IMR-90 (cell line): ENCODE results near the gene GPHA2. TPM values are rescaled to one million over a fixed set of nuclear protein-coding genes. Genes with fewer than 3 reads are reported as not detected.

Experiments used
- ATAC-seq: fragments of 200-7000 bp; cut with Tn5 transposase; 2 replicates; pipeline ENCODE4 v1.9.1; 2020; ENCODE audit warnings: low read depth, mild to moderate bottlenecking, moderate library complexity
- BruUV-seq: library from RNA; stranded (reverse); fragments of 400-500 nt; replicated peaks from 2 replicates; lab custom pipeline; 2021; lab: Mats Ljungman, UMichigan
- CTCF ChIA-PET: fragments of 300-600 bp; formaldehyde crosslinking; extraction: SDS; loops from one replicate; lab custom pipeline; 2021; ENCODE audit warnings: antibody characterized with exemption; lab: Yijun Ruan, JAX
- POLR2A ChIA-PET: fragments of 300-600 bp; sonication (Branson Sonifier 250); formaldehyde crosslinking; loops from one replicate; lab custom pipeline; 2022; ENCODE audit warnings: antibody characterized with exemption; ENCODE audit not compliant: unreplicated experiment; lab: Charles Lee
- DNase-seq: peaks from one replicate; pipeline ENCODE4 v3.0.0; 2013
- H2AFZ ChIP-seq: replicated peaks from 2 replicates; pipeline ENCODE3; 2013; ENCODE audit warnings: low read length, mild to moderate bottlenecking; ENCODE audit not compliant: poor library complexity
- H2AK5ac ChIP-seq: 2 replicates; pipeline ENCODE4 v1.6.1; 2013; ENCODE audit warnings: low read depth, low read length, inconsistent platforms
- H2AK9ac ChIP-seq: replicated peaks from 2 replicates; pipeline ENCODE3; 2013; ENCODE audit warnings: mild to moderate bottlenecking, low read depth, low read length, moderate library complexity; ENCODE audit not compliant: poor library complexity
- H2BK120ac ChIP-seq: 2 replicates; pipeline ENCODE4 v1.6.1; 2013; ENCODE audit warnings: low read depth, low read length, inconsistent platforms
- H2BK15ac ChIP-seq: 3 replicates; pipeline ENCODE4 v1.6.1; 2013; ENCODE audit warnings: low read depth, low read length, inconsistent platforms
- H2BK20ac ChIP-seq: 2 replicates; pipeline ENCODE4 v1.6.1; 2013; ENCODE audit warnings: low read depth, mild to moderate bottlenecking, inconsistent platforms, low read length, moderate library complexity
- H2BK5ac ChIP-seq: 2 replicates; pipeline ENCODE4 v1.6.1; 2013; ENCODE audit warnings: mild to moderate bottlenecking, low read depth, low read length, inconsistent platforms; ENCODE audit not compliant: poor library complexity, severe bottlenecking
- H3K14ac ChIP-seq: replicated peaks from 2 replicates; pipeline ENCODE4 v1.6.1; 2013; ENCODE audit warnings: low read depth, low read length, inconsistent platforms
- H3K18ac ChIP-seq: 2 replicates; pipeline ENCODE4 v1.6.1; 2013; ENCODE audit warnings: low read depth, low read length, control low read depth
- H3K23ac ChIP-seq: 2 replicates; pipeline ENCODE4 v1.6.1; 2013; ENCODE audit warnings: low read depth, low read length, inconsistent platforms
- H3K27ac ChIP-seq: 2 replicates; pipeline ENCODE4 v1.5.1; 2013; ENCODE audit warnings: mild to moderate bottlenecking, control low read depth, low read length; ENCODE audit not compliant: insufficient read depth
- H3K27me3 ChIP-seq: 2 replicates; pipeline ENCODE4 v1.6.1; 2013; ENCODE audit warnings: low read length; ENCODE audit not compliant: control insufficient read depth, insufficient read depth
- H3K36me3 ChIP-seq: 2 replicates; pipeline ENCODE4 v1.6.1; 2013; ENCODE audit warnings: low read length, mixed read lengths; ENCODE audit not compliant: control insufficient read depth, insufficient read depth
- H3K4ac ChIP-seq: 2 replicates; pipeline ENCODE4 v1.6.1; 2013; ENCODE audit warnings: low read depth, low read length, inconsistent platforms
- H3K4me1 ChIP-seq: 2 replicates; pipeline ENCODE4 v1.6.1; 2013; ENCODE audit warnings: low read length, mixed read lengths; ENCODE audit not compliant: control insufficient read depth, insufficient read depth
- H3K4me2 ChIP-seq: 2 replicates; pipeline ENCODE4 v1.6.1; 2013; ENCODE audit warnings: low read depth, mild to moderate bottlenecking, control low read depth, low read length, moderate library complexity
- H3K4me3 ChIP-seq: 2 replicates; pipeline ENCODE4 v1.5.1; 2013; ENCODE audit warnings: low read depth, mild to moderate bottlenecking, control low read depth, low read length, moderate library complexity; ENCODE audit not compliant: insufficient read depth
- H3K56ac ChIP-seq: 2 replicates; pipeline ENCODE4 v1.6.1; 2013; ENCODE audit warnings: low read length, inconsistent platforms; ENCODE audit not compliant: insufficient read depth; ENCODE audit errors: extremely low read depth
- H3K79me1 ChIP-seq, 2 experiments: 2 replicates each; pipeline ENCODE4 v1.6.1; 2013; ENCODE audit warnings: low read length in 2 of 2, inconsistent platforms in 1 of 2, low read depth in 1 of 2
- H3K9ac ChIP-seq: 2 replicates; pipeline ENCODE4 v1.6.1; 2013; ENCODE audit warnings: low read depth, low read length, control low read depth
- H3K9me1 ChIP-seq: 2 replicates; pipeline ENCODE4 v1.6.1; 2013; ENCODE audit warnings: low read length, inconsistent platforms; ENCODE audit not compliant: insufficient read depth
- H3K9me3 ChIP-seq: 2 replicates; pipeline ENCODE4 v1.6.1; 2013; ENCODE audit warnings: low read length; ENCODE audit not compliant: control insufficient read depth, insufficient read depth
- H4K20me1 ChIP-seq: 2 replicates; pipeline ENCODE4 v1.6.1; 2013; ENCODE audit warnings: low read length, inconsistent platforms; ENCODE audit not compliant: insufficient read depth
- H4K5ac ChIP-seq: 2 replicates; pipeline ENCODE4 v1.6.1; 2013; ENCODE audit warnings: mild to moderate bottlenecking, low read depth, low read length, control low read depth
- H4K8ac ChIP-seq, 2 experiments: 2 replicates each; pipeline ENCODE4 v1.6.1; 2013; ENCODE audit warnings: low read depth in 2 of 2, low read length in 2 of 2, control low read depth in 1 of 2, inconsistent platforms in 1 of 2
- H4K91ac ChIP-seq: 2 replicates; pipeline ENCODE4 v1.6.1; 2013; ENCODE audit warnings: low read depth, low read length, inconsistent platforms; ENCODE audit not compliant: insufficient read depth
- CEBPB ChIP-seq: IDR thresholded peaks from 2 replicates; pipeline ENCODE4 v1.6.1; 2012; ENCODE audit warnings: low read depth, low read length, improper control_type of control experiment
- CHD1 ChIP-seq: IDR thresholded peaks from 2 replicates; pipeline ENCODE4 v1.6.1; 2012; ENCODE audit warnings: low read depth, low read length, improper control_type of control experiment
- FOS ChIP-seq: fragments of 150-350 bp; IDR thresholded peaks from 2 replicates; pipeline ENCODE4 v1.6.1; 2016; ENCODE audit warnings: low read depth, low read length
- MAFK ChIP-seq: IDR thresholded peaks from 2 replicates; pipeline ENCODE4 v1.6.1; 2012; ENCODE audit warnings: low read depth, low read length, improper control_type of control experiment
- MAZ ChIP-seq: IDR thresholded peaks from 2 replicates; pipeline ENCODE4 v1.6.1; 2012; ENCODE audit warnings: low read depth, mild to moderate bottlenecking, low read length, improper control_type of control experiment, moderate library complexity, borderline replicate concordance
- MXI1 ChIP-seq: IDR thresholded peaks from 2 replicates; pipeline ENCODE4 v1.6.1; 2012; ENCODE audit warnings: low read depth, mild to moderate bottlenecking, low read length, moderate library complexity, borderline replicate concordance
- SMC3 ChIP-seq: fragments of 150-350 bp; IDR thresholded peaks from 2 replicates; pipeline ENCODE4 v1.6.1; 2016; ENCODE audit warnings: low read depth, mild to moderate bottlenecking, antibody characterized with exemption, low read length, moderate library complexity
- WGBS, 2 experiments: methylation state at CpG; one replicate each; pipeline versions ENCODE4 v1.1.5 to v1.1.7; 2013; ENCODE audit warnings: missing lambda C conversion rate in 2 of 2; ENCODE audit not compliant: insufficient read length in 1 of 2; ENCODE audit errors: extremely low coverage in 2 of 2; 5-methylcytosine and 5-hydroxymethylcytosine counted together
- dilution Hi-C: fragments of 300-500 bp; cut with HindIII; formaldehyde crosslinking; loops from one replicate; pipeline ENCODE4 v1.14.3; 2018; ENCODE audit warnings: low sequenced_read_pairs; ENCODE audit not compliant: unreplicated experiment
- in situ Hi-C: fragments of 300-500 bp; cut with MboI; formaldehyde crosslinking; loops from 3 replicates; pipeline ENCODE4 v1.14.3; 2019; ENCODE audit warnings: low sequenced_read_pairs, inconsistent platforms, mixed read lengths
- intact Hi-C: fragments of 100-400 bp; cut with micrococcal nuclease; formaldehyde crosslinking; loops from 2 replicates; pipeline ENCODE4 v1.10.0; 2022
- polyA plus RNA-seq, 3 experiments: library from polyadenylated mRNA; depleted of rRNA; stranded (reverse); fragments of >200 nt; gene quantifications; 2 replicates each; pipeline ENCODE4 v1.2.3, GENCODE V29; 2012; ENCODE audit warnings: low replicate concordance in 1 of 3
- total RNA-seq: library from RNA; depleted of rRNA; stranded (reverse); fragments of >200 nt; gene quantifications from 2 replicates; pipeline ENCODE4 v1.2.3, GENCODE V29; 2012
- TF ChIP-seq, protein P1 (sequence below): conservative IDR thresholded peaks from 2 replicates; pipeline ENCODE4 v1.5.1; 2012; ENCODE audit warnings: mild to moderate bottlenecking, low read depth, low read length, improper control_type of control experiment
- TF ChIP-seq, protein P2 (sequence below): fragments of 150-350 bp; IDR thresholded peaks from 2 replicates; pipeline ENCODE4 v1.6.1; 2017; ENCODE audit warnings: mild to moderate bottlenecking, antibody characterized with exemption, low read length, low read depth
- TF ChIP-seq, protein P3 (sequence below): fragments of 150-350 bp; IDR thresholded peaks from 2 replicates; pipeline ENCODE4 v1.6.1; 2016; ENCODE audit warnings: low read depth, mild to moderate bottlenecking, low read length, moderate library complexity, borderline replicate concordance

Gene GPHA2
- total and polyA plus RNA-seq, 2 of the 4 experiments (the other 2 are of a cell fraction): not detected

DNA sequence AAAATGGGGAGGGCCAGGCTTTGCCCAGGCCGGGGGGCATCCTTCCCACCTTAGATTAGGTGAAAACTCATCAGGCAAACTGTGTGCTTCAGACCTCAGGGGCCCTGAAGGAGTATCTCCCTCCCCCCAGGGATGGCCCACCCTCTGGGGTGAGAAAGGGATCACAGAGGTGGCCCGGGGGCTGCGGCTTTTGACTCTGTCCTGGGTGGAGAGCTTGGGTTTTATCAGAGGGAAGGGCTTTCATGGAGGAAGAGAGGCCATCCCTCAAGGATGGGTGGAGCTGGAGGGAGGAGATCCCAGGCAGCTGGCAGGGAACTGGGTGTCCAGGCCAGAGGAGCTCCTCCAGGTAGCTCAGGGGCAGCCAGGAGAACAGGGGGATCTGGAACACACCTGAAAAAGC is 14.3 kb downstream of the GPHA2 start:
- dilution Hi-C loops (no loop called here), intact Hi-C loops (no loop called here), in situ Hi-C loops (loop anchor here (5.0 kb wide), 1 partner anchor 86 kb away; no protein-coding TSS in a partner anchor)
- Histone ChIP-seq H4K20me1 (no peaks in the 10 kb centered on the region; the same call in 1 of the 2 replicates), H3K9me3 (no peaks in the 10 kb centered on the region), H2BK20ac (no peak overlapping the region), H2BK5ac (no peak overlapping the region), H2AFZ (no peak overlapping the region), H3K4me1 (peaks cover 10% of the 10 kb centered on the region), H4K5ac (no peak overlapping the region), H3K4ac (no peak overlapping the region), H2BK15ac (no peak overlapping the region), H3K56ac (no peak overlapping the region), H3K36me3 (no peaks in the 10 kb centered on the region), H3K27ac (no peak overlapping the region), H3K4me3 (no peak overlapping the region), H2BK120ac (no peak overlapping the region), H2AK9ac (no peak overlapping the region), H4K8ac (no peak overlapping the region), H2AK5ac (no peak overlapping the region), H3K23ac (no peak overlapping the region), H3K9me1 (0 out of 2 replicates have a peak, but pooled peaks cover 6% of the 10 kb centered on the region), H3K79me1 (peaks cover 10 to 25% of the 10 kb centered on the region in 2 experiments), H3K18ac (no peak overlapping the region), H4K91ac (no peak overlapping the region), H3K4me2 (no peak overlapping the region), H3K27me3 (no peaks in the 10 kb centered on the region), H3K14ac (no peak overlapping the region), H3K9ac (no peak overlapping the region)
- DNase-seq: no peak
- POLR2A ChIA-PET: no interaction called here
- ATAC-seq: no peak
- BruUV-seq: no TSS peak
- WGBS, 2 experiments: no CpG with 5 or more reads among the region's 3 CpGs
- CTCF ChIA-PET: no interaction called here
- TF ChIP-seq CEBPB (no peak), FOS (no peak), MXI1 (no peak), CHD1 (no peak), MAFK (no peak), MAZ (no peak), SMC3 (no peak)
- TF ChIP-seq, protein P1, sequence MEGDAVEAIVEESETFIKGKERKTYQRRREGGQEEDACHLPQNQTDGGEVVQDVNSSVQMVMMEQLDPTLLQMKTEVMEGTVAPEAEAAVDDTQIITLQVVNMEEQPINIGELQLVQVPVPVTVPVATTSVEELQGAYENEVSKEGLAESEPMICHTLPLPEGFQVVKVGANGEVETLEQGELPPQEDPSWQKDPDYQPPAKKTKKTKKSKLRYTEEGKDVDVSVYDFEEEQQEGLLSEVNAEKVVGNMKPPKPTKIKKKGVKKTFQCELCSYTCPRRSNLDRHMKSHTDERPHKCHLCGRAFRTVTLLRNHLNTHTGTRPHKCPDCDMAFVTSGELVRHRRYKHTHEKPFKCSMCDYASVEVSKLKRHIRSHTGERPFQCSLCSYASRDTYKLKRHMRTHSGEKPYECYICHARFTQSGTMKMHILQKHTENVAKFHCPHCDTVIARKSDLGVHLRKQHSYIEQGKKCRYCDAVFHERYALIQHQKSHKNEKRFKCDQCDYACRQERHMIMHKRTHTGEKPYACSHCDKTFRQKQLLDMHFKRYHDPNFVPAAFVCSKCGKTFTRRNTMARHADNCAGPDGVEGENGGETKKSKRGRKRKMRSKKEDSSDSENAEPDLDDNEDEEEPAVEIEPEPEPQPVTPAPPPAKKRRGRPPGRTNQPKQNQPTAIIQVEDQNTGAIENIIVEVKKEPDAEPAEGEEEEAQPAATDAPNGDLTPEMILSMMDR: no peak
- TF ChIP-seq, protein P2, sequence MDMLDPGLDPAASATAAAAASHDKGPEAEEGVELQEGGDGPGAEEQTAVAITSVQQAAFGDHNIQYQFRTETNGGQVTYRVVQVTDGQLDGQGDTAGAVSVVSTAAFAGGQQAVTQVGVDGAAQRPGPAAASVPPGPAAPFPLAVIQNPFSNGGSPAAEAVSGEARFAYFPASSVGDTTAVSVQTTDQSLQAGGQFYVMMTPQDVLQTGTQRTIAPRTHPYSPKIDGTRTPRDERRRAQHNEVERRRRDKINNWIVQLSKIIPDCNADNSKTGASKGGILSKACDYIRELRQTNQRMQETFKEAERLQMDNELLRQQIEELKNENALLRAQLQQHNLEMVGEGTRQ: no peak
- TF ChIP-seq, protein P3, sequence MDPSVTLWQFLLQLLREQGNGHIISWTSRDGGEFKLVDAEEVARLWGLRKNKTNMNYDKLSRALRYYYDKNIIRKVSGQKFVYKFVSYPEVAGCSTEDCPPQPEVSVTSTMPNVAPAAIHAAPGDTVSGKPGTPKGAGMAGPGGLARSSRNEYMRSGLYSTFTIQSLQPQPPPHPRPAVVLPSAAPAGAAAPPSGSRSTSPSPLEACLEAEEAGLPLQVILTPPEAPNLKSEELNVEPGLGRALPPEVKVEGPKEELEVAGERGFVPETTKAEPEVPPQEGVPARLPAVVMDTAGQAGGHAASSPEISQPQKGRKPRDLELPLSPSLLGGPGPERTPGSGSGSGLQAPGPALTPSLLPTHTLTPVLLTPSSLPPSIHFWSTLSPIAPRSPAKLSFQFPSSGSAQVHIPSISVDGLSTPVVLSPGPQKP: no peak
